GM23248 (cell line): ENCODE measurements around the gene ZNF584. TPM values are rescaled to one million over a fixed set of nuclear protein-coding genes. Genes with fewer than 3 reads are reported as not detected.
A peak's percentile ranks its signal among the peaks of the same experiment; 100 is the strongest.

Source experiments
- DNase-seq: peaks from one replicate; pipeline ENCODE4 v3.0.0-alpha.2; 2015
- H2AFZ ChIP-seq: fragments of 200-600 bp; sonication (generic); 2 replicates; pipeline ENCODE4 v1.6.1; 2016; ENCODE audit warnings: antibody characterized with exemption
- H3F3A ChIP-seq: fragments of 200-600 bp; sonication (generic); 2 replicates; pipeline ENCODE4 v1.6.1; 2016; ENCODE audit warnings: mild to moderate bottlenecking, antibody characterized with exemption, mixed run types; ENCODE audit not compliant: insufficient read depth
- H3K27ac ChIP-seq: fragments of 200-600 bp; sonication (generic); 2 replicates; pipeline ENCODE4 v1.5.1; 2016; ENCODE audit warnings: mild to moderate bottlenecking
- H3K27me3 ChIP-seq: fragments of 200-600 bp; sonication (generic); replicated peaks from 2 replicates; pipeline ENCODE4 v1.6.1; 2016; ENCODE audit warnings: mild to moderate bottlenecking; ENCODE audit not compliant: insufficient read depth
- H3K36me3 ChIP-seq: fragments of 200-600 bp; sonication (generic); 2 replicates; pipeline ENCODE4 v1.6.1; 2016; ENCODE audit warnings: low read depth, mild to moderate bottlenecking
- H3K4me1 ChIP-seq: fragments of 200-600 bp; sonication (generic); 2 replicates; pipeline ENCODE4 v1.6.1; 2016; ENCODE audit warnings: mild to moderate bottlenecking; ENCODE audit not compliant: insufficient read depth
- H3K4me2 ChIP-seq: fragments of 200-600 bp; sonication (generic); one replicate; pipeline ENCODE4 v1.6.1; 2016; ENCODE audit warnings: mild to moderate bottlenecking; ENCODE audit not compliant: unreplicated experiment
- H3K4me3 ChIP-seq: fragments of 200-600 bp; sonication (generic); 2 replicates; pipeline ENCODE4 v1.5.1; 2016; ENCODE audit warnings: mild to moderate bottlenecking
- H3K79me2 ChIP-seq: fragments of 200-600 bp; sonication (generic); 2 replicates; pipeline ENCODE4 v1.6.1; 2016; ENCODE audit warnings: mild to moderate bottlenecking; ENCODE audit not compliant: insufficient read depth
- H3K9ac ChIP-seq: fragments of 200-600 bp; sonication (generic); 2 replicates; pipeline ENCODE4 v1.6.1; 2016; ENCODE audit warnings: mild to moderate bottlenecking
- H3K9me2 ChIP-seq: fragments of 200-600 bp; sonication (generic); 2 replicates; pipeline ENCODE4 v1.6.1; 2016; ENCODE audit warnings: mixed run types, mild to moderate bottlenecking, moderate library complexity; ENCODE audit not compliant: insufficient read depth
- H3K9me3 ChIP-seq: fragments of 200-600 bp; sonication (generic); one replicate; pipeline ENCODE4 v1.6.1; 2017; ENCODE audit warnings: low read depth
- H4K20me1 ChIP-seq: fragments of 200-600 bp; sonication (generic); 2 replicates; pipeline ENCODE4 v1.6.0; 2016; ENCODE audit not compliant: insufficient read depth
- EZH2 ChIP-seq: fragments of 200-600 bp; sonication (generic); IDR thresholded peaks from 2 replicates; pipeline ENCODE4 v1.6.1; 2018; ENCODE audit warnings: antibody characterized with exemption, mild to moderate bottlenecking; ENCODE audit not compliant: insufficient read depth, poor library complexity, severe bottlenecking
- EZH2phosphoT487 ChIP-seq: fragments of 200-600 bp; sonication (generic); IDR thresholded peaks from 2 replicates; pipeline ENCODE4 v1.6.1; 2018; ENCODE audit warnings: antibody characterized with exemption, moderate library complexity, mild to moderate bottlenecking, low read depth; ENCODE audit not compliant: insufficient read depth
- WGBS, 2 experiments: methylation state at CpG; one replicate each; pipeline ENCODE4 v1.1.6; 2015 to 2017; ENCODE audit warnings: low lambda C conversion rate in 2 of 2, low coverage in 1 of 2; ENCODE audit errors: missing lambda C conversion rate in 2 of 2; 5-methylcytosine and 5-hydroxymethylcytosine counted together
- in situ Hi-C: fragments of 300-500 bp; cut with MboI; formaldehyde crosslinking; loops from 2 replicates; pipeline ENCODE4 v1.15.0; 2020
- polyA plus RNA-seq: library from polyadenylated mRNA; unstranded; fragments of >200 nt; fragmentation: Nextera tagmentation; extraction: Ambion mirVana; gene quantifications from 2 replicates; pipeline ENCODE4 v1.2.1, GENCODE V29; 2016
- total RNA-seq: library from RNA; depleted of rRNA; stranded (reverse); fragments of >200 nt; shearing (Covaris generic); gene quantifications from 2 replicates; pipeline ENCODE4 v1.2.3, GENCODE V29; 2014

ZNF584 gene
- total and polyA plus RNA-seq, 2 experiments from 2014 or later, result 12.7 to 14.6 TPM

DNA sequence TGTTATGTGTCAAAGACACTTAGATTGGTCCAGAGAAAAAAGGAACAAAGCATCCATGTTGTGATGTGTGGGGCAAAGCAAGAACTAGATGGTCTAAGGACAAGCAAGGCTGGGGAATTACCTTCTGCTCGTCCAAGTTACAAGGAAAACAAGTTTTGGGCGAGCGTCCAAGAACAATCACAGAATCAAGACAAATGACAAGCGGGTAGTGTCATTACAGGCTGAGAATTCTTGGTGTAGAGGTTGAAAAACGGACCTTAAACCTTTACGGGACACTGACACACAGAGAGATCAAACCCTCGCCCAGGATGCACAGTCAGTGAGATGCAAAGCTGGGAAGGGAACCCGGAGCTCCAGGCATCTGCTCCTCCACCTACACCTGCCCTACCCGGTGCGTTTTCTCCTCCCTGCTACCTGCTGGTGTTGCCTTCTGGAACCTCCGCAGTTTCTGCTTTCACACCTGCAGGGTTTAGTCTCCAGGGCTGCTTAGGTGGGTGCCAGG is 42.5 kb downstream of the ZNF584 start:
- Histone ChIP-seq H4K20me1 (no peaks in the 10 kb centered on the region), H3K9me3 (no peaks in the 10 kb centered on the region), H3K27me3 (no peaks in the 10 kb centered on the region), H3K27ac (no peak overlapping the region), H3K36me3 (no peaks in the 10 kb centered on the region), H3K4me2 (peak overlapping the region; percentile 93), H3K79me2 (no peaks in the 10 kb centered on the region; the same call in 1 of the 2 replicates), H3F3A (no peaks in the 10 kb centered on the region), H2AFZ (peak overlapping the region; percentile 97), H3K9ac (peak overlapping the region; percentile 77), H3K4me3 (peak overlapping the region; percentile 82), H3K4me1 (no peaks in the 10 kb centered on the region), H3K9me2 (no peaks in the 10 kb centered on the region)
- in situ Hi-C loops, result no loop called here
- no peak for TF ChIP-seq EZH2phosphoT487
- no peak for TF ChIP-seq EZH2
- 3% methylated on average over 11 of the region's 11 CpGs for WGBS, 2 experiments
- peak; percentile 17 for DNase-seq

DNA sequence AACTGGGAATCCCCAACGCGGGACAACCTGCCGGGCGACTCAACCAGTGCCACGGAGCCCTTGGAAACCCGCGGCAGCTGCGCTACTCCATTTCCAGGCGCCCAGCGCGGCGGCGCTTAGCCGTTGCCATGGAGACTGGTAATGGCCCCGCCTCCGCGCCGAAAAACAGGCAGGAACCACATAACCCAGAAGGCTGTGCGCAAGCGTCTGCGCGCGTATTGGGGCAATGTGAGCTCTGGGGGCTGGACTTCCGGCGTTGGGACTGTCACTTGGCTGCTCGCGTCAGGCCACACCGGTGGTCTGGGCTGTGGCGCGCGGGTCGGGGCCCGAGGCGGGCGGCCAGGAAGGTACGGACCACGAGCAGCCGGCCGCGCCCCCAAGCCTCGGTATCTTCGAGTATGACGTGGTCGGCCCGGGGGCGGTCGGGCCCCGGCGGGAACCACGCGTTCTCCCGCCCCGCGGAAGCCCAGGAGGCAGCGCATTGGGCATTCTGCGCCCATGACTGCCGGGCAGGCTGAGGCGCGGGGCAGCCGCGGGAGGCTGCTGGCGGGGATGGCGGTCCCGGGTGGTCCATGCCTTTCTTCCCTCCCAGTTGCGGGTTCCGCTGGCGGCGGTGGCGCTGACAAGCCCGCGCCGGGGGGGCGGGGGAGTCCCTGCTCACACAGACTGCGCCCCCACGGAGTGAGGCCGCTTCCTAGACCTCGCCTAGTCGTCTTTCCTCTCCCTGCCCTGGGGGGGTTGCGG is 43.1 kb downstream of the ZNF584 start, which contains the start of gene ZNF324B:
ZNF324B (plus strand) TSS at position 265 of the 744 bp plus-strand sequence. CDS start 2,080 bp downstream, outside the sequence.
- no peaks in the 10 kb centered on the region for H3K36me3 ChIP-seq
- H3K9me2 ChIP-seq, result no peaks in the 10 kb centered on the region
- WGBS, 2 experiments, result 0 to 1% methylated on average over 56 to 70 of the region's 79 CpGs
- H3K4me3 ChIP-seq, result peak within 1 kb of the TSS; percentile 82
- no peaks in the 10 kb centered on the region for H3K27me3 ChIP-seq
- H3K9ac ChIP-seq, result peak within 1 kb of the TSS; percentile 77
- H3K27ac ChIP-seq, result no peak within 1 kb of the TSS
- in situ Hi-C loops, result no loop called here
- no peaks in the 10 kb centered on the region; the same call in 1 of the 2 replicates for H3K79me2 ChIP-seq
- H2AFZ ChIP-seq, result peak within 1 kb of the TSS; percentile 97
- DNase-seq, result peak; percentile 98
- no peaks in the 10 kb centered on the region for H4K20me1 ChIP-seq
- H3K4me1 ChIP-seq, result no peaks in the 10 kb centered on the region
- no peaks in the 10 kb centered on the region for H3F3A ChIP-seq
- H3K4me2 ChIP-seq, result peak within 1 kb of the TSS; percentile 93
- no peak for TF ChIP-seq EZH2
- no peak for TF ChIP-seq EZH2phosphoT487
- no peaks in the 10 kb centered on the region for H3K9me3 ChIP-seq

DNA sequence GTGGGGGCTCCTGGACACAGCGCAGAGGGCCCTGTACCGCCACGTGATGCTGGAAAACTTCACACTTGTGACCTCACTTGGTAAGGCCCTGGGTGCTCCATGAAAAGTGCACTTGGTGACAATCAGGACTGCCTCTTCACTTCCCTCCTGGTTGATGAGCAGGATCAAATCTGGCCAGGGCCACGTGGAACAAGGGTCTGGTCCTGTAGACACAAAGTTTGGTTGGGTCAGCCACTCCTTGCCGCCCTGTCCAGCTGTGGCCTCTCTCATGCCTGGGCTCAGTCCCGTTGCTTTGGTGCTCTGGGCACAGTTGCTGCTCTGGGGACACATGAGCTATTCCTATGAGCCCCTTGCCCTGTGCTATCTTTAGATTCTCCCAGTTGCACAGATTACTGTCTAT is 45.3 kb downstream of the ZNF584 start:
- H3K4me3 ChIP-seq, result no peak overlapping the region
- no peaks in the 10 kb centered on the region for H3K27me3 ChIP-seq
- no peaks in the 10 kb centered on the region for H4K20me1 ChIP-seq

DNA sequence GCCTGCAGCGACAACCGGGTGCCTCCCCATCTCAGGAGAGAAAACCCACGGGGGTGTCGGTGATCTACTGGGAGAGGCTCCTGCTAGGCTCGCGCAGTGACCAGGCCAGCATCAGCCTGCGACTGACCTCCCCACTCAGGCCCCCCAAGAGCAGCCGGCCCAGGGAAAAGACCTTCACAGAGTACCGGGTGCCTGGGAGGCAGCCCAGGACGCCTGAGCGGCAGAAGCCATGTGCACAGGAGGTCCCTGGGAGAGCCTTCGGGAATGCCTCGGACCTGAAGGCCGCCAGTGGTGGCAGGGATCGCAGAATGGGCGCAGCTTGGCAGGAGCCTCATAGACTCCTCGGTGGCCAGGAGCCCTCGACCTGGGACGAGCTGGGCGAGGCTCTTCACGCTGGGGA is 46.9 kb downstream of the ZNF584 start:
- in situ Hi-C loops, result no loop called here
- Histone ChIP-seq H3K36me3 (no peaks in the 10 kb centered on the region), H3K27ac (no peak overlapping the region), H2AFZ (no peak overlapping the region), H3F3A (no peaks in the 10 kb centered on the region), H4K20me1 (no peaks in the 10 kb centered on the region), H3K9me3 (no peaks in the 10 kb centered on the region), H3K27me3 (no peaks in the 10 kb centered on the region), H3K4me1 (no peaks in the 10 kb centered on the region), H3K79me2 (no peaks in the 10 kb centered on the region; the same call in 1 of the 2 replicates), H3K9me2 (no peaks in the 10 kb centered on the region), H3K4me2 (no peak overlapping the region), H3K9ac (no peak overlapping the region), H3K4me3 (no peak overlapping the region)
- no peak for TF ChIP-seq EZH2phosphoT487
- TF ChIP-seq EZH2, result no peak
- DNase-seq, result no peak
- 98 to 99% methylated on average over 14 to 21 of the region's 21 CpGs for WGBS, 2 experiments

More for the DNA sequence above, 45.3 kb downstream of the ZNF584 start:
- no peaks in the 10 kb centered on the region for H3K36me3 ChIP-seq
- no peak overlapping the region for H3K27ac ChIP-seq
- no peaks in the 10 kb centered on the region for H3K9me3 ChIP-seq
- DNase-seq, result no peak
- in situ Hi-C loops, result no loop called here
- H3K4me2 ChIP-seq, result no peak overlapping the region
- H2AFZ ChIP-seq, result no peak overlapping the region
- H3K79me2 ChIP-seq, result no peaks in the 10 kb centered on the region; the same call in 1 of the 2 replicates
- WGBS, 2 experiments, result 86 to 90% methylated on average over 6 of the region's 6 CpGs
- H3K9ac ChIP-seq, result no peak overlapping the region
- H3K4me1 ChIP-seq, result no peaks in the 10 kb centered on the region
- TF ChIP-seq EZH2phosphoT487, result no peak
- no peaks in the 10 kb centered on the region for H3K9me2 ChIP-seq
- H3F3A ChIP-seq, result no peaks in the 10 kb centered on the region
